Right ventricle myocardium superior (tissue), 1 donor: Measurements from ENCODE around the gene PLXNA4. TPM values are rescaled to one million over a fixed set of nuclear protein-coding genes. Genes with fewer than 3 reads are reported as not detected.

Experiments
- ATAC-seq: fragments of 200-7000 bp; cut with Tn5 transposase; one replicate; pipeline ENCODE4 v1.9.1; 2020; ENCODE audit warnings: mild to moderate bottlenecking; ENCODE audit not compliant: poor library complexity
- DNase-seq: peaks from one replicate; pipeline ENCODE4 v3.0.0-alpha.2; 2020
- intact Hi-C: fragments of 100-400 bp; cut with DNase I; formaldehyde crosslinking; loops from one replicate; pipeline ENCODE4 v1.11.2; 2022
- total RNA-seq: library from RNA; stranded (reverse); fragmentation: NEBNext Ultra II Directional; extraction: Animal tissue kit (Norgen Biotek cat#: 25700); gene quantifications from one replicate; pipeline ENCODE4 v1.2.1, GENCODE V29; 2021
- donor health status: DM: no; HTN: yes; CAD: no; lungs with severe emphysema.

Gene PLXNA4
- total RNA-seq, 1 donor from 2014 or later = 17.3 TPM

- intact Hi-C loops = no loop called here
- ATAC-seq = peak; percentile 94
- DNase-seq = peak; percentile 81
These were observed 415.4 kb downstream of the PLXNA4 start for GRCh38 chr7:132160611-132161532.

DNA sequence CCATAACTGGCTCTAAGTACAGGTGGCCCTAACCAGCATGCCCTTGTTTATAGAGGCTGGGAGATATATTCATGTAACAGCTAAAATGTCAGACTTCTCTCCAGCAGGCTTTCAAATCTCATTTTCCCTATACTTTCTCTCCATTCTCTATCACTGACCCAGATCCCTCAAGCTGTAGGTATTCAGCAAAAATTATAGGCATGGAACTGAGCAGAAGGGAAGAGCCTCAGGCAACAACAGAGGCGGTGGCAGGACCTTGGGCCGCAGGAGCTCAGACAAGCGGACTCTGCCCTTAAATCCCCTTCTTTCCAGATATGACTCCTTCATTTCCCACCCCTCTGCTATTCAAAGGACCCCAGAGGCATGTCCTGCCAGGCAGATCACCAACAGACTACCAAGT lies 417.4 kb downstream of the PLXNA4 start:
- ATAC-seq = no peak
- intact Hi-C loops = no loop called here

GRCh38 chr7:132158166-132158565 lies 418.1 kb downstream of the PLXNA4 start:
- intact Hi-C loops = no loop called here
- ATAC-seq = no peak
- no peak for DNase-seq

More for the DNA sequence above, 417.4 kb downstream of the PLXNA4 start:
- no peak for DNase-seq

GRCh38 chr7:132155715-132156114 lies 420.6 kb downstream of the PLXNA4 start:
- ATAC-seq (no peak), DNase-seq (no peak)
- intact Hi-C loops = no loop called here

DNA sequence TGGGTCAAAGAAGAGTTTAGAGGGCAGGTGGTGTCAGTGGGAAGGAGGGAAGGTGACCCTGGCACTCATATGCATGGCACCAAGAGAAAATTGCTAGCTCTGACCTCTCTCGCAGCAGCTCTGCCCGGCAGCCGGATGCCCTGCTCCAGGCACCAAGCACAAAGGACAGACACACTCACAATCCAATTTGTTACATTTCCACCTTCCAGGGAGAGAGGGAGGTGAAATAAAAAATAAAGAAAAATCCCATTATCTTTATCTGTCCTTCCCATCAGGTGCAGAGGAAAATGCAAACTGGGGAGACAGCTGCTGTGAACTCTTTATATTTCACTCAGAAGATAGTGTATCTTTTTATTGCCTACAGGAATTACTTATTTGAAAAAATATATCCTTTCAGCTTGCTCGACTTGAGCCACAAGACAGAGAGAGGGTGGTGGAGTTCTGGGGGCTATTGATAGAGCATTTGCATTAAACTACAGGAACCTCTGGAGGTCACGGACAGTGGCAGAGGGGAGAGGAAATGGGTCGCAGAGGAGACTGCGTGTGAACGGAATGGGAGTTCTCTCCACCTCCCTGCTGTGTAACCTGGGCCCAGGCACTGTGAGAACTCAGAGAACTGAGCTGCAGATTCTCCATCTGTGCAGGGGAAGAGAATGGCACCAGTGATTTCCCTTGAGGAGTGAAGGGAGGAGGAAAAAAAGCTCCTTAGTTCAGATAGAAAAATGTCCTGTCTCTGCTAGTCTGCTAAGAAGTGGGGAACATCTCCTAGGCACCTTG lies 421.4 kb downstream of the PLXNA4 start:
- intact Hi-C loops = no loop called here
- DNase-seq = no peak
- ATAC-seq = no peak

GRCh38 chr7:132154248-132154647 lies 422.0 kb downstream of the PLXNA4 start:
- intact Hi-C loops = no loop called here
- DNase-seq (no peak), ATAC-seq (no peak)

DNA sequence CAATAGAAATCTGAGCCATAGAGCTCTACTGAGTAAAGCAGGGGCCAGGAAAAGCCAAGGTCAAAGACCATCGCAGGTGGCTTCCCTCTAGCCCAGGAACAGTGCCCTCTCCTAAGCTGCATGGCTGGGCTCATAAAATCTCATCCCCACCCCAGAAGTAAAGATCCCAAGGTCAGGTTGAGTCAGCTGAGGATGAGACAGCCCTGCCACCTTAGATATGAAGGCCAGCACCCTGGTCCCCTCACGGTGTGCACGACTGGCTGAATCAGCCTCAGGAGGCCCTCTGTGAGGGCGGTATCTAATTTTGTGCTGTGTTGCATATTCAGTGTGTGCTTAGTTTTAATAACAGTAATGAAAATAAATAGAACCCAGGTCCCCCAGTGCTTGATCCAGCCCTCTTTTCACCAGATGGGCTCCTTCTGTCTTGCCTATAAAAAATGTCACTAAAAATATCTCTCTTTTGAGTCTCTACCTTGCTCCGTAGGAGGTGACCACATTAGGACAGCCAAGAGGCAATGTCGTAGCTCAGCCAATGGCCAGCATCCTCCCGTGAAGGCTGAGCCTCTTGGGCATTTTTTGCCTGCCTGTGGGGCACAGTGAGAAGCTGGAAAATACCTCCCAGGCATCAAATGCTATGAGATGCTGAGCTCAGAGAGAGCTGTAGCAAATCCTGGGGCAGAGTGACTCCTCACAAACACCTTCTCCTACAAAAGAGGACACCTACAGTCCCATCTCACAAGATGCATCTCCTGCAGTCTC lies 424.0 kb downstream of the PLXNA4 start:
- DNase-seq (no peak), ATAC-seq (no peak)
- intact Hi-C loops = no loop called here

DNA sequence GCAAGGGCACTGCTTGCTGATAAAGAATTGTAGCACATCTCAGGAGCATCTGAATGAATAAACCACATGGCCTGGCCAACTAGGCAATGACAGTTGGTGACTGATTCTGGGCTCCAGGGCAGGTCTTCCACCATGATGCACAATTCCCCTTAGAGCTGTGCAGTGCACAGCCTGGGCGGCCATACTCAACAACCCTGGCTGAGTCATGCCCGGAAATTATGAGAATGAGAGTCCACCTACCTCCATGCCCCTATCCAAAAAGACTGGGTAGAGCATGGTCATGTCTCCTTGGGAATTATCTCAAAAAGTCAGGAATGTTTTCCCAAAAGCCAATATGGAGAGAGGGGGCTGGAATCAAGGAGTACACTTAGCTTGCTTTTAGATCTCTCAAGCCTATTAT lies 425.6 kb downstream of the PLXNA4 start:
- intact Hi-C loops = no loop called here
- DNase-seq (no peak), ATAC-seq (no peak)

DNA sequence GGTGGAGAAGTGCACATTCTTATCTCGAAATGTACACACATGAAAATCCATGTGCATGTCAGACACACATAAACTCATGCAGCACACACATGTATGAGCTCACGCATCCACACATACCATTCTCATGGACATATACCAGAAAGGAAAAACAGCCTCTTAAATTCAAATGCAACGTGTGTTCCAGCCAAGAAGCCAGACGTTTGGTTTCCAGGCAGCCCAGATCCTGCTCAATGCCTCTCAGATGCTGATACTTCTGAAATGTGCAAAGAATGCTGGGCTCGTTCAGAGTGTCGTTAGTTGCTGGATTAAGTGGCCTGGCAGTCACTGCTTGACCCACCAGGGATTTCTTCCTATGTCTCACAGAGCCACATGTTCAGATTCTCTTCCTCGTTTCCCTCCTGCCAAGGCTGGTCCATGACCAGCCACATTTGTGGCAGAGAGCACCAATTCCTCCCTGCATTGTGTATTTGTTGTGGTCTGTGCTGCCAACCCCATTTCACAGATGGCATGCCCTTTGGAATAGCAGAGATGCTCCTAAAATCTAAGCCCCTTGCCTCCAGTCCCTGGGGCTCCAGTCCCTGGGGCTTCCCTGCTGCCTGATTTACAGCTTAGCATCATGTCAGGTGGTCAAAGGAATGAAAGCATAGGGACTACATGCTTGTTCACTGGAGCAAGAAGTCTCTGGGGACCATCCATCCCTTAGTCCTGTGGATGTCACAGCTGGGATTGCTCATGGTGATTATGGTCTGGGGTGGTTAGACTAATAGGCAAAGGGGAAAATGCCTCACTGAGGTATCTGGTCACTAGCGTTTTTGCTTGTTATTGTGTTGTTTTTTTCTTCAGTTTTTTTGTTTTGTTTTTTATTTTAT lies 426.6 kb downstream of the PLXNA4 start:
- intact Hi-C loops = no loop called here
- no peak for ATAC-seq
- no peak for DNase-seq

- intact Hi-C loops = no loop called here
- ATAC-seq (no peak), DNase-seq (no peak)
These were observed 427.4 kb downstream of the PLXNA4 start for GRCh38 chr7:132148876-132149275.

- intact Hi-C loops = no loop called here
- ATAC-seq (peak; percentile 84), DNase-seq (no peak)
These were observed 430.8 kb downstream of the PLXNA4 start for GRCh38 chr7:132145466-132145865.

DNA sequence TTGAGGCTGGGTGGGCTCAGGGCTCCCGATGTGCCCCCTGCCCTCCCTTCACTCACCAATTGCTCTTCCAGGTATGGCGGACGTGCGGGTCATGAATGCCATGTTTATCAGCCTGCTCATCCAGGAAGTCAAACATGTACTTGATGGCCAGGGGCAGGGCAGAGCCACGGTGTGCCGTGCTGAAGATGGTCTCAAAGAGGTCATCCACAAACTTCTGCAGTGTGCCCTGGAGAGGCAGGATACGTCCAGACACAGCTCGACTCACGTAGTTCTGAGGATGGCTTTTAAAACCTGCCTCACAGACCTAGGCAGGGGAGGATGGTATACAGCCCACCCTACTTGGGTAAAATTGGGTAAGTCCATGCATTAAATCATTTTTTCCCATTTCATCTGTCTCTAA lies 431.2 kb downstream of the PLXNA4 start:
- intact Hi-C loops = no loop called here
- ATAC-seq = no peak

DNA sequence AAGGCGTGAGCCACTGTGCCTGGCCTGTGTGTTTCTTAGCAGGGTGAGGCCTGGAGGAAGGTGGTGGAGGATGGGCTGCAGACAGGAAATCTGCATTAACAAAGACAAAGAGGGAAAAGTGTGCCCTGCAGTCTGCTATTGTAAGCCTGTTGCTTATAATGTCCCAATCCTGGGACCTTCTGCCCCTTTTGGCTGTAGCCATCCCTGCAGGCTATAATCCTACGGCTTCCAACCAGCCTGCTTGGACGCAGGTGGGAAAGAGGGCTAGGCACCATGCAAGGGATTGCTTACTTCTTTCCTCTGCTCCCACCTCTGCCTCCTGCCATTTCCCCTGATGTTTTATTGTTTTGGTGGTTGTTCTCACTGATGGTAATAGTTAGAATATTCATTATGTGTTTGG lies 434.3 kb downstream of the PLXNA4 start:
- DNase-seq (no peak), ATAC-seq (no peak)
- intact Hi-C loops = no loop called here

More for the DNA sequence above, 431.2 kb downstream of the PLXNA4 start:
- DNase-seq = no peak

- intact Hi-C loops = no loop called here
- DNase-seq (no peak), ATAC-seq (peak; percentile 46)
These were observed 435.2 kb downstream of the PLXNA4 start for GRCh38 chr7:132141109-132141508.

GRCh38 chr7:132140341-132140740 lies 435.9 kb downstream of the PLXNA4 start:
- DNase-seq = no peak
- intact Hi-C loops = no loop called here
- peak; percentile 47 for ATAC-seq

DNA sequence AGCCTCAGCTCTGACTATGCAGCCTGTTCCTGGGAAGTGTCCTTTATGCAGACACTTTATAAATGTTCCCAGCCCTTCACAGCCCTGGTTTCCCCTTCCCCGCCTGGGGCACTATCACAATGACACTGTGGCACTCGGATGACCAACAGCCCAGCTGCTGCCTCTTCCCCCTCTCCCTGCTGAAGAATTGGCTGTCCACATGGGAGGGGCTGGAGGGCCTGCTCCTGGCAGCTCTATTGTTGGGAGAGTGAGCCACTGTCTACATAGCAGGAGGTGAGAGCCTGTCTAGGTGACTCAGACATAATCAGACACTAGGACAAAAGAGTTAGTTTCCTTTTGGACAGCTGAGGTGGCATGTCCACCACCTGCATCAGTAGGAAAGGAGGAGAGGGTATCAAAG lies 437.5 kb downstream of the PLXNA4 start:
- intact Hi-C loops = loop anchor here (10.0 kb wide), 1 partner anchor 1896 kb away; no protein-coding TSS in a partner anchor
- DNase-seq (no peak), ATAC-seq (no peak)

DNA sequence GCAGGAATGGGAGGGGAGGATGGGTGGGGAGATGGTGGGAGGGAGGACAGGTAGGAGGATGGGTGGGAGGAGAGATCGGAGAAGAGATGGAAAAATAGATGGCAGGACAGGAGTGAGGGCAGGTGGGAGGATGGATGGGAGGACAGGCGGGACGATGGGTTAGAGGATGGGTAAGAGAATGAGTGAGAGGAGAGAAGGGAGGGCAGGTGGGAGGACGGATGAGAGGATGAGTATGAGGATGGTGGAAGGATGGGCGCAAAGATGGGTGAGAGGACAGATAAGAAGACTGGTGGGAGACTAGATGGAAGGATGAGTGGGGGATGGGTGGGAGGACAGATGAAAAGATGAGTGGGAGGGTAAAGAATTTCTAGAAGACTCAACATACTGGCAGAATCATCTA lies 438.6 kb downstream of the PLXNA4 start:
- intact Hi-C loops = loop anchor here (10.0 kb wide), 1 partner anchor 1897 kb away; no protein-coding TSS in a partner anchor
- ATAC-seq (no peak), DNase-seq (no peak)

DNA sequence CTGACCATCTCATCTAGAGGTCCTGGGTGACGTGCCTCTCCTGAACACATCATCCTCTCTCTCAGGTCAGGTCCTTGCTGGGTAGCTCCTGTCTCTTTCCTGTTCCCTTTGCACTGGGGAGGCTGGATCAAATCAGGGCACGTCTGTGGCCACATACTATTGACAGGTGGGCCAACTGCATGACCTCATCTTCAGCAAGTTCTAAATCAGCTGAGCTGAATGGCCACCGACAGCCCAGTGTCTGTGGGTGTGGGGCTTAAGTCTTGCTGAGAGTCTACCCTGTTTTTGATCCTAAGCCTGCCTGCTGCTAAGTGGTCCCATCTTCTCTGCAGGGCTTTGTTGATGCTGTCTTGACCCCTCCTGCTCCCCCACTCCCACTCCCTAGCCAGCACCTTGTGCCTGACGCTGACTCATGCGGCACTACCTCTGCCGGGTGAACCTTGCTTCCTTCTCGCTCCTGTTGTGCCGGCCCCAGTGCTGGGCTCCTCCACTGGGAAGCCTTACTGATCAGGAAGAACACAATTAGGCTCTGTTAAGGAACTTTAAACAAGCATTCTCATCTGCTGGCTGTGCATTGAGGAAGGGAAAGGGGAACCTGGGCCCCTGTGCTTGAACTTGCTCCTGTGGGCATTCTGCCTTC lies 440.4 kb downstream of the PLXNA4 start:
- DNase-seq (no peak), ATAC-seq (no peak)
- intact Hi-C loops = loop anchor here (10.0 kb wide), 1 partner anchor 1899 kb away; no protein-coding TSS in a partner anchor
